ENCODE measurements around the gene GMIP.
A peak's percentile ranks its signal among the peaks of the same experiment; 100 is the strongest.
"Not testable (repeated sequence)": the region's sequence is repeated elsewhere in the genome, so short reads cannot be mapped to it uniquely, and the experiment has no call there.

The GMIP gene

GRCh38 chr19:19677579-19677978, 34.1 kb upstream of the GMIP start:
- no peak for TF ChIP-seq CTCF (IDR thresholded peaks at IDR 0.05; ENCODE audit: extremely low read depth, missing control alignments)
- no peak for DNase-seq (ENCODE audit: low spot score)

GRCh38 chr19:19674315-19674714, 30.9 kb upstream of the GMIP start:
- DNase-seq (ENCODE audit: low spot score), result no peak
- TF ChIP-seq CTCF (IDR thresholded peaks at IDR 0.05; ENCODE audit: extremely low read depth, missing control alignments), result no peak

- DNase-seq (ENCODE audit: low spot score), result no peak
- TF ChIP-seq CTCF (IDR thresholded peaks at IDR 0.05; ENCODE audit: extremely low read depth, missing control alignments), result no peak
Observed at GRCh38 chr19:19672816-19673215, 29.4 kb upstream of the GMIP start.

GRCh38 chr19:19670070-19670551, 26.7 kb upstream of the GMIP start:
- DNase-seq (ENCODE audit: low spot score), result no peak
- TF ChIP-seq CTCF (IDR thresholded peaks at IDR 0.05; ENCODE audit: extremely low read depth, missing control alignments), result no peak

GRCh38 chr19:19668230-19669012, 25.0 kb upstream of the GMIP start, which contains the start of gene ZNF101:
TSS of gene ZNF101 (plus strand) at chr19:19668839. CDS start at chr19:19668964, 125 bp downstream.
- peak; percentile 96 for DNase-seq (ENCODE audit: low spot score)
- no peak for TF ChIP-seq CTCF (IDR thresholded peaks at IDR 0.05; ENCODE audit: extremely low read depth, missing control alignments)

- DNase-seq (ENCODE audit: low spot score), result not testable (repeated sequence)
Observed at GRCh38 chr19:19665420-19665948, 22.0 kb upstream of the GMIP start.

- DNase-seq (ENCODE audit: low spot score), result peak; percentile 91
Observed at GRCh38 chr19:19663256-19664120, 20.0 kb upstream of the GMIP start, which contains the start of gene ATP13A1. TSS of gene ATP13A1 (minus strand) at chr19:19663676. CDS start at chr19:19663666, 10 bp downstream.

More at GRCh38 chr19:19663256-19664120, 20.0 kb upstream of the GMIP start, which contains the start of gene ATP13A1:
- TF ChIP-seq CTCF (IDR thresholded peaks at IDR 0.05; ENCODE audit: extremely low read depth, missing control alignments), result no peak
